ENCODE data around the gene FABP3. TPM values are rescaled to one million over a fixed set of nuclear protein-coding genes. Genes with fewer than 3 reads are reported as not detected.
"Not testable (repeated sequence)": the region's sequence is repeated elsewhere in the genome, so short reads cannot be mapped to it uniquely, and the experiment has no call there.

Gene FABP3
- total and polyA plus RNA-seq, 2 donors (not counting 1 experiment from before 2014, with no cell fraction given): 275 to 554 TPM

- Histone ChIP-seq H3K9me3 (ENCODE audit: control insufficient read depth, insufficient read depth, low read depth, low read length) (no peaks in the 10 kb centered on the region), H3K4me1 (ENCODE audit: control insufficient read depth, extremely low read depth, insufficient read depth, low read length) (peaks cover 2% of the 10 kb centered on the region), H4K20me1 (ENCODE audit: control insufficient read depth, extremely low read depth, insufficient read depth, low read length) (no peaks in the 10 kb centered on the region), H3K27me3 (ENCODE audit: control insufficient read depth, insufficient read depth, low read length) (no peaks in the 10 kb centered on the region), H3K36me3 (ENCODE audit: control insufficient read depth, insufficient read depth, low read length) (no peaks in the 10 kb centered on the region), H3K4me3 (replicated peaks in 1 of 4; ENCODE audit: control extremely low read depth in 1 of 4, insufficient read depth in 1 of 4, low read depth in 3 of 4, low read length in 4 of 4) (no peak overlapping the region), H3K79me2 (ENCODE audit: control insufficient read depth, insufficient read depth, low read length) (no peaks in the 10 kb centered on the region), H3K4me2 (ENCODE audit: extremely low read depth, insufficient read depth, low read length) (no peak overlapping the region), H2AFZ (ENCODE audit: low read length) (no peak overlapping the region), H3K27ac (ENCODE audit: insufficient read depth, low read length) (no peak overlapping the region), H3K9ac (ENCODE audit: insufficient read depth, low read length) (no peak overlapping the region)
- no peak for DNase-seq (ENCODE audit: low read depth in 2 of 2)
- TF ChIP-seq EZH2 (IDR thresholded peaks at IDR 0.05; ENCODE audit: low read length, missing control alignments) (no peak), CTCF (conservative IDR thresholded peaks at IDR 0.05 in 1 of 2, IDR thresholded peaks at IDR 0.05 in 1 of 2; ENCODE audit: low read depth in 1 of 2, low read length in 2 of 2) (no peak)
Observed at GRCh38 chr1:31390071-31390470, 17.2 kb upstream of the FABP3 start.

- H3K9me3 ChIP-seq (ENCODE audit: control insufficient read depth, insufficient read depth, low read depth, low read length): no peaks in the 10 kb centered on the region
- no peaks in the 10 kb centered on the region for H3K79me2 ChIP-seq (ENCODE audit: control insufficient read depth, insufficient read depth, low read length)
- no peak overlapping the region for H3K4me2 ChIP-seq (ENCODE audit: extremely low read depth, insufficient read depth, low read length)
- no peaks in the 10 kb centered on the region for H4K20me1 ChIP-seq (ENCODE audit: control insufficient read depth, extremely low read depth, insufficient read depth, low read length)
- TF ChIP-seq CTCF (conservative IDR thresholded peaks at IDR 0.05 in 1 of 2, IDR thresholded peaks at IDR 0.05 in 1 of 2; ENCODE audit: low read depth in 1 of 2, low read length in 2 of 2): no peak
- no peak for TF ChIP-seq EZH2 (IDR thresholded peaks at IDR 0.05; ENCODE audit: low read length, missing control alignments)
- no peak overlapping the region for H3K4me3 ChIP-seq (replicated peaks in 1 of 4; ENCODE audit: control extremely low read depth in 1 of 4, insufficient read depth in 1 of 4, low read depth in 3 of 4, low read length in 4 of 4)
- H3K36me3 ChIP-seq (ENCODE audit: control insufficient read depth, insufficient read depth, low read length): no peaks in the 10 kb centered on the region
- H3K4me1 ChIP-seq (ENCODE audit: control insufficient read depth, extremely low read depth, insufficient read depth, low read length): peaks cover 2% of the 10 kb centered on the region
- no peak for DNase-seq (ENCODE audit: low read depth in 2 of 2)
- H3K27ac ChIP-seq (ENCODE audit: insufficient read depth, low read length): no peak overlapping the region
- H3K9ac ChIP-seq (ENCODE audit: insufficient read depth, low read length): no peak overlapping the region
- H2AFZ ChIP-seq (ENCODE audit: low read length): no peak overlapping the region
- H3K27me3 ChIP-seq (ENCODE audit: control insufficient read depth, insufficient read depth, low read length): no peaks in the 10 kb centered on the region
Observed at GRCh38 chr1:31389616-31390015, 16.7 kb upstream of the FABP3 start.

- Histone ChIP-seq H2AFZ (ENCODE audit: low read length) (no peak overlapping the region), H3K9ac (ENCODE audit: insufficient read depth, low read length) (no peak overlapping the region), H3K36me3 (ENCODE audit: control insufficient read depth, insufficient read depth, low read length) (no peaks in the 10 kb centered on the region), H3K4me3 (replicated peaks in 1 of 4; ENCODE audit: control extremely low read depth in 1 of 4, insufficient read depth in 1 of 4, low read depth in 3 of 4, low read length in 4 of 4) (no peak overlapping the region), H3K4me2 (ENCODE audit: extremely low read depth, insufficient read depth, low read length) (no peak overlapping the region), H3K27ac (ENCODE audit: insufficient read depth, low read length) (no peak overlapping the region), H3K79me2 (ENCODE audit: control insufficient read depth, insufficient read depth, low read length) (no peaks in the 10 kb centered on the region), H3K4me1 (ENCODE audit: control insufficient read depth, extremely low read depth, insufficient read depth, low read length) (no peaks in the 10 kb centered on the region), H4K20me1 (ENCODE audit: control insufficient read depth, extremely low read depth, insufficient read depth, low read length) (no peaks in the 10 kb centered on the region), H3K9me3 (ENCODE audit: control insufficient read depth, insufficient read depth, low read depth, low read length) (no peaks in the 10 kb centered on the region), H3K27me3 (ENCODE audit: control insufficient read depth, insufficient read depth, low read length) (no peaks in the 10 kb centered on the region)
- TF ChIP-seq CTCF (conservative IDR thresholded peaks at IDR 0.05 in 1 of 2, IDR thresholded peaks at IDR 0.05 in 1 of 2; ENCODE audit: low read depth in 1 of 2, low read length in 2 of 2): no peak
- no peak for TF ChIP-seq EZH2 (IDR thresholded peaks at IDR 0.05; ENCODE audit: low read length, missing control alignments)
- no peak for DNase-seq (ENCODE audit: low read depth in 2 of 2)
Observed at GRCh38 chr1:31387612-31388011, 14.7 kb upstream of the FABP3 start.

GRCh38 chr1:31386576-31387243 lies 13.8 kb upstream of the FABP3 start:
- not testable (repeated sequence) for DNase-seq (ENCODE audit: low read depth in 2 of 2); H3K79me2 ChIP-seq (ENCODE audit: control insufficient read depth, insufficient read depth, low read length); H2AFZ ChIP-seq (ENCODE audit: low read length)

More at GRCh38 chr1:31386576-31387243, 13.8 kb upstream of the FABP3 start:
- H3K27ac ChIP-seq (ENCODE audit: insufficient read depth, low read length); H3K4me2 ChIP-seq (ENCODE audit: extremely low read depth, insufficient read depth, low read length); H4K20me1 ChIP-seq (ENCODE audit: control insufficient read depth, extremely low read depth, insufficient read depth, low read length); H3K36me3 ChIP-seq (ENCODE audit: control insufficient read depth, insufficient read depth, low read length); H3K9me3 ChIP-seq (ENCODE audit: control insufficient read depth, insufficient read depth, low read depth, low read length); H3K4me1 ChIP-seq (ENCODE audit: control insufficient read depth, extremely low read depth, insufficient read depth, low read length); H3K27me3 ChIP-seq (ENCODE audit: control insufficient read depth, insufficient read depth, low read length); H3K9ac ChIP-seq (ENCODE audit: insufficient read depth, low read length); H3K4me3 ChIP-seq (replicated peaks in 1 of 4; ENCODE audit: control extremely low read depth in 1 of 4, insufficient read depth in 1 of 4, low read depth in 3 of 4, low read length in 4 of 4): not testable (repeated sequence)

Data from fibroblast of lung (primary cell).